Stomach (tissue), 4 donors: ENCODE measurements around the gene CEP112.

ENCODE experiments used
- CTCF ChIP-seq, 7 experiments: fragments of 450-650 bp in 4 of 7; fragments of 200-600 bp in 3 of 7; sonication (generic) in 3 of 7; IDR thresholded peaks; one replicate each; pipeline ENCODE4 v1.5.1; 2016 to 2019; ENCODE audit warnings: antibody characterized with exemption in 7 of 7, control low read depth in 2 of 7, mild to moderate bottlenecking in 1 of 7
- POLR2A ChIP-seq, 4 donors: fragments of 450-650 bp; IDR thresholded peaks; one replicate each; pipeline ENCODE4 v1.6.1; 2016; ENCODE audit warnings: antibody characterized with exemption in 4 of 4, control low read depth in 2 of 4, mild to moderate bottlenecking in 1 of 4, moderate library complexity in 1 of 4

GRCh38 chr17:65588181-65588808 lies 603.6 kb downstream of the CEP112 start:
- TF ChIP-seq CTCF (IDR thresholded peaks at IDR 0.05) (peak in 3 of 7 experiments; percentile 20 to 42 (median 25)), POLR2A (IDR thresholded peaks at IDR 0.05) (no peak)
